GM20000 (cell line): ENCODE measurements around the gene TMCC1.

ENCODE experiments used
- DNase-seq: peaks from one replicate; pipeline ENCODE4 v3.0.0; 2012; ENCODE audit warnings: low spot score
- TF ChIP-seq, protein P1 (sequence below): IDR thresholded peaks from 2 replicates; pipeline ENCODE4 v1.5.1; 2012; ENCODE audit warnings: mild to moderate bottlenecking, control low read depth; ENCODE audit errors: extremely low read depth, missing control alignments

The TMCC1 gene

DNA sequence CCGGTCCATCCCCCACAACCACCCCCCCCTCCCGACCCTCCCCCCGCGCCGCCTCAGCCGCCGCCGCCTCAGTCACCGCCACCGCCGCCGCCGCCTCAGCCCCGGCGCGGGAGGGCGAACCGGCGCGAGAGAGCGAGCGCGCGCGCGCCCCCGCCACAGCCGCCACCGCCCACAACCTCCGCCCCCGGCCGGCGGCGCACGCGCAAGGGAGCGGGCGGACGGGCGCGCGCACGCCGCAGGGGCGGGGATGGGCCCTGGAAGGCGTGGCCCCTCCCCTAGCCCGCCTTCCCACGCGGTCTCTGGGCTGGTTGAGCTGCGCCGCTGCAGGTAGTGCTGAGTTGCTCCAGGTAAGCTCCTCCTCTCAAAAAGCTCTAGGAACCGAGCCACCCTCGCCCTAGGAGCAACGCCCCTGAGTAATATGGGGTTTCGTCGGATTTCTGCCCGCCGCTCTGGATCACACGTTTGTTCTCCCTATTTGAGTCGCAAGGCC, at the start of gene TMCC1:
TSS of gene TMCC1 (minus strand) at position 131 of the 490 bp plus-strand sequence.
- TF ChIP-seq, protein P1, sequence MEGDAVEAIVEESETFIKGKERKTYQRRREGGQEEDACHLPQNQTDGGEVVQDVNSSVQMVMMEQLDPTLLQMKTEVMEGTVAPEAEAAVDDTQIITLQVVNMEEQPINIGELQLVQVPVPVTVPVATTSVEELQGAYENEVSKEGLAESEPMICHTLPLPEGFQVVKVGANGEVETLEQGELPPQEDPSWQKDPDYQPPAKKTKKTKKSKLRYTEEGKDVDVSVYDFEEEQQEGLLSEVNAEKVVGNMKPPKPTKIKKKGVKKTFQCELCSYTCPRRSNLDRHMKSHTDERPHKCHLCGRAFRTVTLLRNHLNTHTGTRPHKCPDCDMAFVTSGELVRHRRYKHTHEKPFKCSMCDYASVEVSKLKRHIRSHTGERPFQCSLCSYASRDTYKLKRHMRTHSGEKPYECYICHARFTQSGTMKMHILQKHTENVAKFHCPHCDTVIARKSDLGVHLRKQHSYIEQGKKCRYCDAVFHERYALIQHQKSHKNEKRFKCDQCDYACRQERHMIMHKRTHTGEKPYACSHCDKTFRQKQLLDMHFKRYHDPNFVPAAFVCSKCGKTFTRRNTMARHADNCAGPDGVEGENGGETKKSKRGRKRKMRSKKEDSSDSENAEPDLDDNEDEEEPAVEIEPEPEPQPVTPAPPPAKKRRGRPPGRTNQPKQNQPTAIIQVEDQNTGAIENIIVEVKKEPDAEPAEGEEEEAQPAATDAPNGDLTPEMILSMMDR, result no peak
- peak; percentile 98 for DNase-seq

DNA sequence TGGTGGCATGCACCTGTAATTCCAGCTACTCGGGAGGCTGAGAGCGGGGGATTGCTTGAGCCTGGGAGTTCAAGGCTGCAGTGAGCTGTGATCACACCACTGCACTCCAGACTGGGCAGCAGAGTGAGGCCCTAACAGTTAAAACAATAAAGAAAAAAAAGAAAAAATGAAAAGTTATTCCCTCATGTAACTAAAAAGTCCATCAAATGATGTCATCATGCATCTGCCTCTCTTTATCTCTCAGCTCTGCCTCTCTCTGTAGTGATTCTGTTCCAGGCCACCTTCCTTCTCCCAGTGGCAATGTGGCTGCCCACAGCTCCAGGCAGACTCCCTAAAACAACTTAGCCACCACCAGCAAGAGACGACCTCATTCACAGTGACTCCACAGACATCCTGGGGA, 49.5 kb upstream of the TMCC1 start:
- no peak for DNase-seq

DNA sequence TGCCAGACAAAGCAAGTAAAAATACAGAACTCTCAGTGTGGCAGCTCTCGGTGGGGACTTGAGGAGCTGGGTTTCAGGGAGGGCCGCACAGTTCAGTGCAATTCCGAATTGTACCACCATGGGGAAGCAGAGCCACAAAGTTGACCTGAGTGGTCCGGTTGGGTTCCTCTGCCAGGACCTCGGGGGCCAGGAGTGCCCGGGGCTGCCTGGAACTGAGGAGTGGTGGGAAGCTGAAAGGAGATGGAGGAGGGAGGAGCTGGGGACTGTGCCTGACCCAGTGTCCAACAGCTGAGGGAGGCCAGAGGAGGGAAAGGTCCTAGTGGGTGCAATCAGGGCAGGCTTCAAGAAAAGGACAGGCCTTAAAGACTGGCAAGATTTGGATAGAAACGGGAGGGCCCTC, 48.8 kb upstream of the TMCC1 start:
- DNase-seq, result peak; percentile 72

More for the DNA sequence above, 49.5 kb upstream of the TMCC1 start:
- TF ChIP-seq, protein P1, result no peak

GRCh38 chr3:129940086-129940485, 46.6 kb upstream of the TMCC1 start:
- no peak for DNase-seq
- TF ChIP-seq, protein P1, result no peak

More for the DNA sequence above, 48.8 kb upstream of the TMCC1 start:
- TF ChIP-seq, protein P1, result peak; percentile 26

- TF ChIP-seq, protein P1, result no peak
- DNase-seq, result no peak
Measured at GRCh38 chr3:129938140-129938930, 44.8 kb upstream of the TMCC1 start.

GRCh38 chr3:129937717-129938116, 44.2 kb upstream of the TMCC1 start:
- DNase-seq, result no peak
- TF ChIP-seq, protein P1, result no peak

GRCh38 chr3:129936757-129937156, 43.2 kb upstream of the TMCC1 start:
- no peak for DNase-seq
- TF ChIP-seq, protein P1, result no peak
